H1 (cell line): ENCODE data around the gene RCBTB2.

Experiments used
- CBX5 ChIP-seq: fragments of 300-800, 300-1000 bp; sonication (generic); IDR thresholded peaks from 2 replicates; pipeline ENCODE4 v1.7.1; 2016; ENCODE audit warnings: antibody characterized with exemption, low read length, low read depth
- CHD2 ChIP-seq: IDR thresholded peaks from 2 replicates; pipeline ENCODE4 v1.6.1; 2012; ENCODE audit warnings: low read length, improper control_type of control experiment
- CREB1 ChIP-seq: IDR thresholded peaks from 2 replicates; pipeline ENCODE4 v1.6.1; 2012; ENCODE audit warnings: inconsistent platforms
- EZH2 ChIP-seq: fragments of 200-600 bp; sonication (generic); IDR thresholded peaks from 2 replicates; pipeline ENCODE4 v1.7.1; 2012; ENCODE audit warnings: low read depth, mild to moderate bottlenecking, moderate library complexity, low read length, inconsistent platforms; ENCODE audit not compliant: severe bottlenecking
- KDM5A ChIP-seq: fragments of 200-600 bp; IDR thresholded peaks from 2 replicates; pipeline ENCODE4 v1.7.1; 2012; ENCODE audit warnings: mild to moderate bottlenecking, low read length, inconsistent platforms, mixed read lengths
- POLR2A ChIP-seq, 2 experiments: IDR thresholded peaks; 1 replicate in 1 of 2; 2 replicates in 1 of 2; pipeline ENCODE4 v1.6.1; 2011; ENCODE audit warnings: low read depth in 2 of 2, low read length in 2 of 2, mild to moderate bottlenecking in 2 of 2; ENCODE audit errors: control extremely low read depth in 1 of 2
- RAD21 ChIP-seq, 2 experiments: IDR thresholded peaks in 1 of 2; conservative IDR thresholded peaks in 1 of 2; 2 replicates each; pipeline ENCODE4 v1.6.1; 2011; ENCODE audit warnings: low read depth in 2 of 2, low read length in 2 of 2, improper control_type of control experiment in 1 of 2, inconsistent platforms in 1 of 2, mild to moderate bottlenecking in 1 of 2, moderate library complexity in 1 of 2
- TF ChIP-seq, protein P1 (sequence below), 3 experiments: IDR thresholded peaks; 1 replicate in 2 of 3; 2 replicates in 1 of 3; pipeline versions ENCODE4 v1.5.1 to v1.6.1; 2011; ENCODE audit warnings: low read length in 3 of 3, mild to moderate bottlenecking in 3 of 3, inconsistent platforms in 2 of 3, low read depth in 1 of 3, moderate library complexity in 1 of 3; ENCODE audit not compliant: insufficient read depth in 1 of 3; ENCODE audit errors: control extremely low read depth in 1 of 3
- TF ChIP-seq, protein P2 (sequence below): IDR thresholded peaks from 2 replicates; pipeline ENCODE4 v1.6.1; 2012; ENCODE audit warnings: low read length, inconsistent platforms

DNA sequence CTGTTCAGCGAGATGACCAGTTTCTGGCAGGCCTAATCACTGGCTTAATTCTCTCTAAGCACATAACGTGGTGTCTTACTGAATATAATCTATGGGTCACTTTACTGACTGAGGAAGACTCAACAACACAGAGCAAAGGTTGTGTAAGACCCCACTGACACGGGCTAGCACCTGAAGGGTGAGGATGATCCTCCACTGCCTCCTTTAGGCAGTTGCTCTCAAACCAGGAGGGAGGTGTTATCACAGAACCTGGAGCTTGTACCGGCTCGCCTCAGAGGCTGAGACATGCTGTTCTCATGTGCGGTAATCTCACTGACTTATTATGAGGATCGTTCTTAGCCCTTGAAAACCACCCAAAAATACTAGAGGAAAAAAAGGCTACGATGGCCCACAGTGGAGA is 28.3 kb downstream of the RCBTB2 start:
- TF ChIP-seq, protein P1, sequence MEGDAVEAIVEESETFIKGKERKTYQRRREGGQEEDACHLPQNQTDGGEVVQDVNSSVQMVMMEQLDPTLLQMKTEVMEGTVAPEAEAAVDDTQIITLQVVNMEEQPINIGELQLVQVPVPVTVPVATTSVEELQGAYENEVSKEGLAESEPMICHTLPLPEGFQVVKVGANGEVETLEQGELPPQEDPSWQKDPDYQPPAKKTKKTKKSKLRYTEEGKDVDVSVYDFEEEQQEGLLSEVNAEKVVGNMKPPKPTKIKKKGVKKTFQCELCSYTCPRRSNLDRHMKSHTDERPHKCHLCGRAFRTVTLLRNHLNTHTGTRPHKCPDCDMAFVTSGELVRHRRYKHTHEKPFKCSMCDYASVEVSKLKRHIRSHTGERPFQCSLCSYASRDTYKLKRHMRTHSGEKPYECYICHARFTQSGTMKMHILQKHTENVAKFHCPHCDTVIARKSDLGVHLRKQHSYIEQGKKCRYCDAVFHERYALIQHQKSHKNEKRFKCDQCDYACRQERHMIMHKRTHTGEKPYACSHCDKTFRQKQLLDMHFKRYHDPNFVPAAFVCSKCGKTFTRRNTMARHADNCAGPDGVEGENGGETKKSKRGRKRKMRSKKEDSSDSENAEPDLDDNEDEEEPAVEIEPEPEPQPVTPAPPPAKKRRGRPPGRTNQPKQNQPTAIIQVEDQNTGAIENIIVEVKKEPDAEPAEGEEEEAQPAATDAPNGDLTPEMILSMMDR (IDR thresholded peaks at IDR 0.05; ENCODE audit: control extremely low read depth in 1 of 3, insufficient read depth in 1 of 3, low read depth in 1 of 3, low read length in 3 of 3): peak; percentile 13 to 36 (median 30); a peak in 3 of 4 replicates
- no peak for TF ChIP-seq EZH2
- TF ChIP-seq POLR2A (IDR thresholded peaks at IDR 0.05; ENCODE audit: control extremely low read depth in 1 of 2, low read depth in 2 of 2, low read length in 2 of 2): no peak
- no peak for TF ChIP-seq CHD2
- TF ChIP-seq, protein P2, sequence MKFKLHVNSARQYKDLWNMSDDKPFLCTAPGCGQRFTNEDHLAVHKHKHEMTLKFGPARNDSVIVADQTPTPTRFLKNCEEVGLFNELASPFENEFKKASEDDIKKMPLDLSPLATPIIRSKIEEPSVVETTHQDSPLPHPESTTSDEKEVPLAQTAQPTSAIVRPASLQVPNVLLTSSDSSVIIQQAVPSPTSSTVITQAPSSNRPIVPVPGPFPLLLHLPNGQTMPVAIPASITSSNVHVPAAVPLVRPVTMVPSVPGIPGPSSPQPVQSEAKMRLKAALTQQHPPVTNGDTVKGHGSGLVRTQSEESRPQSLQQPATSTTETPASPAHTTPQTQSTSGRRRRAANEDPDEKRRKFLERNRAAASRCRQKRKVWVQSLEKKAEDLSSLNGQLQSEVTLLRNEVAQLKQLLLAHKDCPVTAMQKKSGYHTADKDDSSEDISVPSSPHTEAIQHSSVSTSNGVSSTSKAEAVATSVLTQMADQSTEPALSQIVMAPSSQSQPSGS: no peak
- no peak for TF ChIP-seq KDM5A
- TF ChIP-seq RAD21 (IDR thresholded peaks at IDR 0.05 in 1 of 2, conservative IDR thresholded peaks at IDR 0.05 in 1 of 2; ENCODE audit: low read depth in 2 of 2, low read length in 2 of 2): peak; percentile 46 to 56
- no peak for TF ChIP-seq CBX5
- TF ChIP-seq CREB1: no peak
